SU-DHL-6 (cell line): ENCODE results near the gene DGKH.

Experiments
- CTCF ChIP-seq: fragments of 200-600 bp; sonication (generic); IDR thresholded peaks from one replicate; pipeline ENCODE4 v1.5.1; 2017; ENCODE audit warnings: antibody characterized with exemption, mild to moderate bottlenecking, low read length, moderate library complexity; ENCODE audit not compliant: insufficient read depth, poor library complexity, severe bottlenecking
- EZH2phosphoT487 ChIP-seq: fragments of 200-600 bp; sonication (generic), shearing (Covaris generic); conservative IDR thresholded peaks from 2 replicates; pipeline ENCODE4 v1.6.1; 2018; ENCODE audit warnings: mild to moderate bottlenecking, antibody characterized with exemption, low read length, moderate library complexity, mixed read lengths

- TF ChIP-seq CTCF (no peak), EZH2phosphoT487 (no peak)
These were observed 78.6 kb downstream of the DGKH start for GRCh38 chr13:42127047-42127446.
